NCI-H1694 (cell line): Measurements from ENCODE around the gene SULT2B1.
A peak's percentile ranks its signal among the peaks of the same experiment; 100 is the strongest.
"Not testable (repeated sequence)": the region's sequence is repeated elsewhere in the genome, so short reads cannot be mapped to it uniquely, and the experiment has no call there.

ENCODE experiments used
- DNase-seq: peaks from one replicate; lab custom pipeline; 2025; lab: John Stamatoyannopoulos, UW

Gene SULT2B1

DNA sequence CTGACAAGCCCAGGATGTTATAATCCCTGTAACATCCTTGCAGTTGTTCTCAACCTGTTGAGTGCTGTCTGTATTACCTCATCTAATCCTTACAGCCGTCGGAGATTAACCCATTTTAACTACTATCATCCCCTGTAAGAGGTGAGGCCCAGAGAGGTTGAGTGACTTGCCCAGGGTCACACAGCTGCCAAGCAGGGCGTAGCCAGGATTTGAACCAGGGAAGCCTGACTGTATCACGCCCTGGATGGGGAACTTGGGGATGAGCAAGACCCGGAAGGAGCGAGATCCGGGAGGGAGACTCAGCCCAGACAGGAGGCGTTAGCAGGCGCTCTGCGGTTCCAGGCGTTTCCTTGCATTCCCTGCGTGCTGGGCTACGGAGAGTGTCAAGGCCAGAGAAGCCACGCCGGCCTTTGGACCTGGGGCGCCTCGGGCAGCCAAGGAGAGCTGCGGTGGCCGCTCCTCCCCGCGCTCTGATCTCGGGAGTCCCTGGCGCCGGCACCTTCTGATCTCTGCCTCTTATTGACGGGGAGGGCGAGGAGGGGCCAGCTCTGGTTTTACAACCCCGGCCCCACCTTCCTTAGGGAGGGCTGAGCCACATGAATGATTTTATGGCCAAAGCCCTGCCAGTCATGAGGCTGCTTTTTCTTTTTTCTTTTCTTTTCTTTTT, 6.2 kb downstream of the SULT2B1 start:
- no peak for DNase-seq

GRCh38 chr19:48560095-48560530, 8.1 kb downstream of the SULT2B1 start:
- DNase-seq, result no peak

DNA sequence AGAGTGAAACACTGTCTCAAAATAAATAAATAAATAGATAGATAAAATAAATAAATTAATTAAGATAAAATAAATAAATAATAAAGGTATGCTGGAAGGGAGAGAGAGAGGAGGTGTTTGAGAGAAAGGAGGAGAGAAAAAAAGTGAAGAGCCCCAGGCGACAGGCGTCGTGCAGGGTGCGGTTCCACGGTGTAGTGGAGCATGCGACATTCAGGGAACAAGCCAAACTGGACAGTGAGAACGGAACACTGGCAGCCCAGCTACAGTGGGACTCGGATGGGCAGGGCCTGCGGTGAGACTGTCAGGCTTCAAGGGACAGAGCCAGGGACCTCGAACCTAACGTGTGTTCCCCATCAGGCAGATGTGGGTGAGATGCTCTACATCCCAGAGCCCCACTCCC, 9.4 kb downstream of the SULT2B1 start:
- DNase-seq, result no peak

DNA sequence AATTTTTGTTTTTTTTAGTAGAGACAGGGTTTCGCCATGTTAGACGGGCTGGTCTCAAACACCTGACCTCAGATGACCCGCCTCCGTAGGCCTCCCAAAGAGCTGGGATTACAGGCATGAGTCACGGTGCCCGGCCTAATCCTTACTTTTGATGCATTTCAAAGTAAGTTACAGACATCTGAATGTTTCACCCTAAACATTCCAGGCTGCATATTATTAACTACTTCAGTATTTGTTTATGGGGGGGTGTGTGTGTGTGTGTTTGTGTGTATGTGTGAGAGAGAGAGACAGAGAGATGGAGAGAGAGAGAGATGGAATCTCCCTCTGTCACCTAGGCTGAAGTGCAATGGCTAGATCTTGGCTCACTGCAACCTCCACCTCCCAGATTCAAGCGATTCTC, 13.1 kb downstream of the SULT2B1 start:
- no peak for DNase-seq

- peak; percentile 33 for DNase-seq
Measured at GRCh38 chr19:48568345-48568886, 16.4 kb downstream of the SULT2B1 start.

GRCh38 chr19:48569814-48570213, 17.8 kb downstream of the SULT2B1 start:
- DNase-seq, result no peak

DNA sequence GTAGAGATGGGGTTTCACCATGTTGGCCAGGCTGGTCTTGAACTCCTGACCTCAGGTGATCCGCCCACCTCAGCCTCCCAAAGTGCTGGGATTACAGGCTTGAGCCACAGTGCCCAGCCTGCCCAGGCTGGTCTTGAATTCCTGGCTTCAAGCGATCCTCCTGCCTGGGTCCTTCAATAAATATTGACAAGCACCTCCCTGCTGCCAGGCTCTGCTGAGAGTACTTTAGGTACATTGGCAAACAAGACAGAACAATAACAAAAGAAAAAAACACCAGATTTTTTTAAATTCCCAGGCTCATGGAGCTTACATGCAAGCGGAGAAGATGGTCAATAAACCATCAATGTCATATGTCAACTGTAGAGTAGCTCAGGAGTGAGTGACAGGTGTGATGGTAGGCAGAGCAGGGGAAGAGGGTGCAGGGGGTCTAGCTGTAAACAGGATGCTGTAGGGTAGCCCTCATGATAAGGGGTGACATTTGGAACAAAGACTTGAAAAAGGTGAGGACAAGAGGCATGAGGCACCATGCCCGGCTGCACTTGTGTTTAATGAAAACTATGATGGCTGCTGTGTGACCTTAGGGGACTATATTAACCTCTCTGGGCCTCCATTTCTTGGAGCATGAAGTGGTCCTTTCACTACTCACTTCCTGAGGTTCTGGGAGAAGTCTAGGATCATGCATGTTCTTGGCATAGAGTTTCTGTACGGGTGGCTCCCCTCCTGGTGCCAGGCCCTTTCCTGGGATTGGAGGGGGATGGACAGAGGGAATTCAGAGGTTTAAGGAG, 19.6 kb downstream of the SULT2B1 start:
- DNase-seq, result no peak

DNA sequence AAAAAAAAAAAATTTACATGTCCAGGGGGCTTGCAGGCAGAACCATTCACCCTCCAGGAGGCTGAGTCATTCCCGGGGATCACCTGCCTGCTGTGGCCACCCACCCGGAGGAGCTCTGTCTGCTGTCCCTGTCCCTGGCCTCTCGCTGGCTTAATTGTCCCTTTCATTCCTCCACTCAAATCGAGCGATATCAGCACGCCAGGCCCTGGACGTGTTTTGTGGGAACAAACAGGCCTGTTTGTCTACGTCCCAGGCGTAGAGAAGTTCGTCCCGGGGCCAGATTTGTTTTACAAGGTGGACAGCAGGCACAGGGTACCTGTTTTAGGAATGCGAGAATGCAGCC, 21.2 kb downstream of the SULT2B1 start:
- no peak for DNase-seq

DNA sequence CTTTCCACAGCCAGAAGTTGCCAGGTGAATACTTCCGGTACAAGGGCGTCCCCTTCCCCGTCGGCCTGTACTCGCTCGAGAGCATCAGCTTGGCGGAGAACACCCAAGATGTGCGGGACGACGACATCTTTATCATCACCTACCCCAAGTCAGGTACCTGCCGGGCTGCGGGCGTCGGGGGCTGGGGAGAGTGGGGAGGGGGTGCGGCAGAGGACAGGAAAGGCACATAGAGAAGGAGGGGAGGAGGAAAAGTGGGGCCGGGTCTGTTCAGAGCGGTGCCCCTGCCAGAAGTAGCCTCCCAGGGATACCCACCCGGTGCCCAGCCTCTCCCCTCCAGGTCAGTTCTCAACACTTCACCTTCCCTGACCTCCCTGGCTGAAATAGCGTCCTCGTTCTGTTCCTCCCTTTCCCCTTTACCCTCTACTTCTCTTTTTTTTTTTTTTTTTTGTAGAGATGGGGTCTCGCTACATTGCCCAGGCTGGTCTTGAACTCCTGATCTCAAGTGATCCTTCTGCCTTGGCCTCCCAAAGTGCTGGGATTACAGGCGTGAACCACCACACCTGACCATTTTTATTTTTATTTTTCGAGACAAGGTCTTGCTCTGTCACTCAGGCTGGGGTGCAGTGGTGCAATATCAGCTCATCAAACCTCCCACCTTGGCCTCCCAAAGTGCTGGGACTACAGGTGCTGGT, 24.1 kb downstream of the SULT2B1 start:
- no peak for DNase-seq

DNA sequence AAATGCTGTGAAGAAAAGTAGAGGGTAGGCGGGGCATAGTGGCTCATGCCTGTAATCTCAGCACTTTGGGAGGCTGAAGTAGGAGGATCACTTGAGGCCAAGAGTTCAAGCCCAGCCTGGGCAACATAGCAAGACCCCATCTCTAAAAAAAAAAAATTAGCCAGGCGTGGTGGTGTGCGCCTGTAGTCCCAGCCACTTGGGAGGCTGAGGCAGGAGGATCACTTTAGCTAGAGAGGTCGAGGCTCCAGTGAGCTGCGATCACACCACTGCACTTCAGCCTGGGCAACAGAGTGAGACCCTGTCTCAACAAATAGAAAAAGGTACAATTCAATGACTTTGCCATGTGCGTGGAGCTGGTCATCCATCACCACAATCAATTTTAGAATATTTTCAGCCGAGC, 25.9 kb downstream of the SULT2B1 start:
- DNase-seq, result not testable (repeated sequence)

DNA sequence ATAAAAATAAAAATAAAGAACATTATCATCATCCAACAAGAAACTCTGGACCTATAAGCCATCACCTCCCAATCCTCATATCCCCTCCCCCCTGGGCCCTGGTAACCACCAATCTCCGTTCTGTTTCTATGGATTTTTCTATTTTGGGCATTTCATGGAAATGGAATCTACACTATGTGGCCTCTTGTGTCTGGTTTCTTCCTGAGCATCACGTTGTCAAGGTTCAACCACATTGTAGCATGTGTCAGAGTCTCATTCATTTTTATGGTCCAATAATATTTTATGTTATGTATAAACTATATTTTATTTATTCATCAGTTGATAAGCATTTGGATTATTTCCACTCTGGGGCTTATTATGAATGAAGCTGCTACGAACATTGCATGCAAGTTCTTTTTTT, 26.9 kb downstream of the SULT2B1 start:
- DNase-seq, result no peak

DNA sequence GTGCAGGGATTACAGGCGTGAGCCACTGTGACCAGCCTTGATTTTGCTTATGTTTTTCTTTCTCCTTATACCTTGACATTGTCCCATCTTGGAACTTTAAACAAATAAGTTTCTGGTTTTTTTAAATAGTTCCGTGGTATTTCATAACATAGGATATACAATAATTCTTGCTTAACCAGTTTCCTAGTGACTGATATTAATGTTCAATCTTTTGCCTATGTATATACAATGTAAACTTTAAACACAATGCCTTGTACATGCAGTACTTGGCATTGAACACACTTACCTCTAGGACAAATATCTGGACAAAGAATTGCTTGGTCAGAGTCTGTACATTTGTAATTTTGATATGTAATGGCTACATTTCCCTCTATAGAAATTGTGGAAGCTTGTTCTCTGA, 30.2 kb downstream of the SULT2B1 start:
- no peak for DNase-seq

GRCh38 chr19:48587387-48587786, 35.4 kb downstream of the SULT2B1 start:
- no peak for DNase-seq

DNA sequence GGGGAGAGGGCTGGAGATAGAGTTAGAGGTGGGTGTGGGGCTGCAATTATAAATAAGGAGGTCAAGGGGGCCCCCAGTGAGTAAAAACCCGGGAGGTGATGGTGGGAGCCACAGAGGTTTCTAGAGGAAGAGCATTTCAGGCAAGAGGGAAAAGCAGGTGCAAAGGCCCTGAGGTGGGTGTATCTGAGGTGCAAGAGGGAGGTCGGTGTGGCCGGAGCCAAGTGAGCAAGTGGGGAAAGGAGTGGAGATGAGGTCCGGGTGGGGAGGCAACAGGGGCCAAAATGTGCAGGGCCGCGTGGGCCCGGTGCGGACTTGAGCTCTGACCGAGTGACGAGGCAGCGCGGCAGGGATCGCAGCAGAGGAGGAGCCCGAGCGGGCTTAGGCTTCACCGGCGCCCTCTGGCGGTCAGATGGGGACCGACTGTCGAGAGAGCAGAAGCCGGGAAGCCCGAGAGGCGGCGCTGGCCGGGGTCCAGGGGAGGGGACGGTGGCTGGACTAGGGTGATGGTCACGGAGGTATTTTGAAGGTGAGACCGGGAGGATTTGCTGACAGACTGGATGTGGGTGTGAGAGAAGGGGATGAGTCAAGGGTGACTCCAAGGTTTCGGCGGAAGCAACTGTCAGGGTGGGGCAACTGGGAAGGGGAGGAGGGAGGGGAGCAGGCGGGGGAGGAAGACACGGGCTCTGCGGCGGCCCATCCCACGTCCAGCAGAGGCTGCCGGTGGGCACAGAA, 36.9 kb downstream of the SULT2B1 start:
- peak; percentile 83 for DNase-seq

- DNase-seq, result no peak
Measured at GRCh38 chr19:48591021-48591420, 39.0 kb downstream of the SULT2B1 start.

GRCh38 chr19:48595171-48595570, 43.2 kb downstream of the SULT2B1 start:
- no peak for DNase-seq

- DNase-seq, result no peak
Measured at GRCh38 chr19:48595833-48596232, 43.9 kb downstream of the SULT2B1 start.

- DNase-seq, result no peak
Measured at GRCh38 chr19:48596237-48596636, 44.3 kb downstream of the SULT2B1 start.

GRCh38 chr19:48596679-48597465, 44.9 kb downstream of the SULT2B1 start:
- DNase-seq, result no peak

GRCh38 chr19:48598996-48599700, 47.2 kb downstream of the SULT2B1 start:
- DNase-seq, result no peak
